Chondrocyte (in vitro differentiated cells): ENCODE measurements around the gene ARHGAP32. TPM values are rescaled to one million over a fixed set of nuclear protein-coding genes. Genes with fewer than 3 reads are reported as not detected.

ENCODE experiments used
- DNase-seq: peaks from one replicate; pipeline ENCODE4 v3.0.0; 2021; ENCODE audit warnings: mixed read lengths, low spot score
- H3K27ac Mint-ChIP-seq: one replicate; pipeline ENCODE4 v1.8.0; 2021; ENCODE audit warnings: mild to moderate bottlenecking, moderate library complexity, mixed read lengths; ENCODE audit not compliant: unreplicated experiment
- H3K27me3 Mint-ChIP-seq: 2 replicates; pipeline ENCODE4 v1.8.0; 2021; ENCODE audit warnings: low read depth, mixed read lengths
- H3K36me3 Mint-ChIP-seq: 2 replicates; pipeline ENCODE4 v1.8.0; 2021; ENCODE audit warnings: low read depth, mixed read lengths
- H3K4me1 Mint-ChIP-seq: 2 replicates; pipeline ENCODE4 v1.8.0; 2021; ENCODE audit warnings: low read depth, mild to moderate bottlenecking, mixed read lengths
- H3K4me3 Mint-ChIP-seq: one replicate; pipeline ENCODE4 v1.8.0; 2021; ENCODE audit warnings: mild to moderate bottlenecking, moderate library complexity, mixed read lengths; ENCODE audit not compliant: unreplicated experiment
- H3K9me3 Mint-ChIP-seq: 2 replicates; pipeline ENCODE4 v1.8.0; 2021; ENCODE audit warnings: low read depth, mixed read lengths
- total RNA-seq: library from RNA; stranded (reverse); gene quantifications from 3 replicates; pipeline ENCODE4 v1.2.1, GENCODE V29; 2021
- TF ChIP-seq, protein P1 (sequence below): fragments of 200-600 bp; sonication (generic); IDR thresholded peaks from 2 replicates; pipeline ENCODE4 v1.5.0; 2021; ENCODE audit warnings: antibody characterized with exemption, mild to moderate bottlenecking, moderate library complexity

The ARHGAP32 gene
- total RNA-seq, 1 donor from 2014 or later: 15.8 TPM

DNA sequence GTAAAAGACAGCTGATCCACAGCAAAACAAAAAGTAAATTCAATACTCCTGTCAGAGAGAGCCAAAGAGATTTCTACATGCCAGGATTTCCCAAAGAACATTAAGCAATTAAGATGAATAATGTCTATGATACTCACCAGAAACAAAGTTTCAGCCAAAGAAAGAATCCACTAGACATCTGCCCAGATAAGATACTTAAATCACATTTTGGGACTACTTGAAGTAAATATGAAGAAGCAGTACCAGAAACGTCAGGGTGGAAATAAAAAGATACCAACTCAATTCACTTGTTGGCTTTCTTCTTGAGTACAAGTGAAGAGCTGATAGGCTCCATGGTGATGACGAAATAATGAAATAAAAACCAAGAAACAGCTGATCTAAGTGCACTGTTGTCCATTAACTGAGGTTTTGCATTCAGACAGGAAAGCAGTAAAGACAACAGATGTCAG lies 31.6 kb upstream of the ARHGAP32 start:
- peaks cover 10% of the 10 kb centered on the region for H3K36me3 Mint-ChIP-seq
- H3K4me3 Mint-ChIP-seq: no peak overlapping the region
- H3K27ac Mint-ChIP-seq: no peak overlapping the region
- no peaks in the 10 kb centered on the region for H3K27me3 Mint-ChIP-seq
- peaks cover 23% of the 10 kb centered on the region for H3K9me3 Mint-ChIP-seq
- DNase-seq: no peak
- TF ChIP-seq, protein P1, sequence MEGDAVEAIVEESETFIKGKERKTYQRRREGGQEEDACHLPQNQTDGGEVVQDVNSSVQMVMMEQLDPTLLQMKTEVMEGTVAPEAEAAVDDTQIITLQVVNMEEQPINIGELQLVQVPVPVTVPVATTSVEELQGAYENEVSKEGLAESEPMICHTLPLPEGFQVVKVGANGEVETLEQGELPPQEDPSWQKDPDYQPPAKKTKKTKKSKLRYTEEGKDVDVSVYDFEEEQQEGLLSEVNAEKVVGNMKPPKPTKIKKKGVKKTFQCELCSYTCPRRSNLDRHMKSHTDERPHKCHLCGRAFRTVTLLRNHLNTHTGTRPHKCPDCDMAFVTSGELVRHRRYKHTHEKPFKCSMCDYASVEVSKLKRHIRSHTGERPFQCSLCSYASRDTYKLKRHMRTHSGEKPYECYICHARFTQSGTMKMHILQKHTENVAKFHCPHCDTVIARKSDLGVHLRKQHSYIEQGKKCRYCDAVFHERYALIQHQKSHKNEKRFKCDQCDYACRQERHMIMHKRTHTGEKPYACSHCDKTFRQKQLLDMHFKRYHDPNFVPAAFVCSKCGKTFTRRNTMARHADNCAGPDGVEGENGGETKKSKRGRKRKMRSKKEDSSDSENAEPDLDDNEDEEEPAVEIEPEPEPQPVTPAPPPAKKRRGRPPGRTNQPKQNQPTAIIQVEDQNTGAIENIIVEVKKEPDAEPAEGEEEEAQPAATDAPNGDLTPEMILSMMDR: no peak
- peaks cover 18% of the 10 kb centered on the region for H3K4me1 Mint-ChIP-seq

DNA sequence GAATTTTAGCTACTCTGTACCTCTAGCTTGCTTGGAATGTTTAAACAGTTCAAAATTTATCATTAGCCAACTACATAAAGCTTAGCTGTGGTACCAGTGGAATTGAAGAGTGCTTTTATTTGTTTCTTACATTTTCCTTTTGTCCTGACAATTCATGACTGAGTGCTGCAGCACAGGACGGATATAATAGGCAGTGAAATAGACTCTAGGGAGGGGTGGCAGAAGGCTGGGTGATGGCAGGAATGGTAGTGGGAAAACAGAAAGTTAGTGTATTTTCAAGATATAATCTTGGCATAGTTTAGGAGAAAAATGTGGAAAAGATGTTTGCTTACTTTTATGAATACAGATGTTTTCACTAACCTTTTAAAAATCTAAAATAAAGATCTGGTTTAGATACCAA lies 31.1 kb upstream of the ARHGAP32 start:
- no peak for DNase-seq
- Mint-ChIP-seq H3K4me1 (peaks cover 18% of the 10 kb centered on the region), H3K9me3 (peaks cover 23% of the 10 kb centered on the region), H3K36me3 (peaks cover 10% of the 10 kb centered on the region), H3K27ac (peak overlapping the region; percentile 1), H3K4me3 (no peak overlapping the region), H3K27me3 (no peaks in the 10 kb centered on the region)
- TF ChIP-seq, protein P1: no peak

DNA sequence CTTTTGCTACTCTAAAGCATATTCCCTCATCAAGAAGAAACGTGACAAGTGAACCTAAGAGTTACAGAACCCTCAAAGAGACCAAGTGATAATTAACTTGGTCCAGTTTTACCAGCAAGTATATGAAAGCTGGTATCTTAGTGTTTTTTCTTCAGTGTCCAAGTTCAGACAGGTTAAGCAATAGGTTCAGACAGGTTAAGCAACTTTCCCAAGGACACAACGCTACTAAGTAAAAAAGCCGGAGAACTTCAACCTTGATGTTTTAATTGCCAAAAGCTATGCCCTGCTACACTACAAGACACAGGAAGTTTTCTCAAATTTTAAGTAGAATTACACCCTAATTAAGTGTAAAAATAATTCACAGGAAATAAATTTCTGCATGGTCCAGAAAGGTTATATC lies 30.0 kb upstream of the ARHGAP32 start:
- H3K4me3 Mint-ChIP-seq: no peak overlapping the region
- no peak overlapping the region for H3K27ac Mint-ChIP-seq
- H3K27me3 Mint-ChIP-seq: no peaks in the 10 kb centered on the region
- TF ChIP-seq, protein P1: no peak
- peaks cover 16% of the 10 kb centered on the region for H3K9me3 Mint-ChIP-seq
- H3K4me1 Mint-ChIP-seq: peaks cover 18% of the 10 kb centered on the region
- H3K36me3 Mint-ChIP-seq: peaks cover 10% of the 10 kb centered on the region
- no peak for DNase-seq

DNA sequence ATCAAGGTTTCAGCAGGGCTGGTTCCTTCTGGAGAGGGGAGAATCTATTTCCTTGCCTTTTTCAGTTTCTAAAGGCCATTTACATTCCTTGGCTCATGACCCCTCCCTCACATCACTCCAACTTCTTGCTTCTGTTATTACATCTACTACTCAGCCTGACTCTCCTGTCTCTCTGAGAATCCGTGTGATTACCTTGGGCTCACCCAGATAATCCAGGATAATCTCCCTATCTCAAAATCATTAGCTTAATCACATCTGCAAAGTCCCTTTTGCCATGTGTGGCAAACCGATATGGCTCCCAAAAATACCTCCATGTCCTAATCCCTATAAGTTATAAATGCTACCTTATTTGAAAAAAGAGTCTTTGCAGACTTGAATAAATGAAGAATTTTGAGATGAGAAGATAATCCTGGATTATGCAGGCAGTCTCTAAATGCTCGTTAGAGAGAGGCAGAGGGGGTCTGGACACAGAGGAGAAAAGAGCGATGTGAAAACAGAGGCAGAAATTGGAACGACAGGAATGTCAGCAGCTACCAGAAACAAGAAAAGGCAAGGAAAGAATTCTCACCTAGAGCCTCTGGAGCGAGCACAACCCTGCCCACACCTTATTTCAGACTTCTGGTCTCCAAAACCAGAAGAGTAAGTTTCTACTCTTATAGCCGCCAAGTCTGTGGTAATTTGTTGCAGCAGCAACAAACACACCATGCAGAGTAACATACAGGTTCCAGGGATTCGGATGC lies 23.6 kb upstream of the ARHGAP32 start:
- no peak overlapping the region for H3K27ac Mint-ChIP-seq
- TF ChIP-seq, protein P1: no peak

DNA sequence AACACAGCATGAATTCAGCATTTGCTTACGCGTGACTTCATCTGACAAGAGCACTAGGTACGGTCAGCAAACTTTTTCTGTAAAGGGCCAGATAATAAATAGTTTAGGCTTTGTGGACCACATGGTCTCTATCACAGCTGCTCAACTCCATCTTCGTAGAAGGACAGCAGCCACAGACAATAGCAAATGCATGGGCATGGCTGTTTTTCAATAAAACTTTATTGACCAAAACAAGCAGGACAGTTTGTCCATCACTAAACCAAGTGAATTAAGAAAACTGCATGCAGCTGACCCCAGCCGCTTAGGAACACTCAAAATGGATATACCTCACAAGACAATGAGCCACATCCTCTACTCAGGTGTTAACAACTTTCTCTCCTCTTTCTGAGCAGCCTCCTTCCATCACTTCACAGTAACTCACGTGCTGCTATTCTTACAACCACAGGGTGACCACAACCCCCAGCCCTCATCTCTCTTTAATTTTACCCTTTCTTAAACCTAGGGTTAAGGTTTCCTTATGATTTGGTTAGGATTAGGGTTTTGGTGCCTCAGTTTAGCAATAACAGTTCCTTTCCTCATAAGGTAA lies 22.7 kb upstream of the ARHGAP32 start:
- peaks cover 19% of the 10 kb centered on the region for H3K4me1 Mint-ChIP-seq
- H3K27ac Mint-ChIP-seq: no peak overlapping the region
- H3K9me3 Mint-ChIP-seq: peaks cover 3% of the 10 kb centered on the region
- no peak overlapping the region for H3K4me3 Mint-ChIP-seq
- DNase-seq: no peak
- TF ChIP-seq, protein P1: no peak
- no peaks in the 10 kb centered on the region for H3K36me3 Mint-ChIP-seq
- no peaks in the 10 kb centered on the region for H3K27me3 Mint-ChIP-seq

More for the DNA sequence above, 23.6 kb upstream of the ARHGAP32 start:
- no peak for DNase-seq
- no peak overlapping the region for H3K4me3 Mint-ChIP-seq
- no peaks in the 10 kb centered on the region for H3K36me3 Mint-ChIP-seq
- no peaks in the 10 kb centered on the region for H3K27me3 Mint-ChIP-seq
- peaks cover 3% of the 10 kb centered on the region for H3K9me3 Mint-ChIP-seq
- H3K4me1 Mint-ChIP-seq: peaks cover 11% of the 10 kb centered on the region
